HCT116 (cell line): ENCODE measurements around the gene CLEC19A. TPM values are rescaled to one million over a fixed set of nuclear protein-coding genes. Genes with fewer than 3 reads are reported as not detected.

ENCODE experiments used
- ATAC-seq: fragments of 200-7000 bp; cut with Tn5 transposase; 2 replicates; pipeline ENCODE4 v1.9.1; 2020; ENCODE audit warnings: mild to moderate bottlenecking, moderate library complexity
- BruUV-seq: library from RNA; stranded (reverse); fragments of 400-500 nt; replicated peaks from 2 replicates; lab custom pipeline; 2021; lab: Mats Ljungman, UMichigan
- CTCF ChIA-PET: fragments of 300-600 bp; sonication (Branson Sonifier 250); formaldehyde crosslinking; loops from one replicate; lab custom pipeline; 2021; ENCODE audit warnings: antibody characterized with exemption; lab: Charles Lee
- POLR2A ChIA-PET: fragments of 300-600, 350-600 bp; sonication (Branson Sonifier 250); formaldehyde crosslinking; loops from one replicate; lab custom pipeline; 2021; ENCODE audit warnings: antibody characterized with exemption; lab: Charles Lee
- RAD21 ChIA-PET, 2 experiments: fragments of 300-600 bp; sonication (Branson Sonifier 250); formaldehyde crosslinking; loops; one replicate each; lab custom pipeline; 2023; ENCODE audit warnings: low total read pairs in 2 of 2; ENCODE audit not compliant: uncharacterized antibody in 2 of 2, unreplicated experiment in 2 of 2, low non-redundant PET in 1 of 2; lab: Charles Lee
- DNase-seq: peaks from one replicate; pipeline ENCODE4 v3.0.0-alpha.2; 2010; ENCODE audit warnings: low read depth, low spot score
- H2AFZ ChIP-seq: fragments of 200-600 bp; shearing (Covaris generic), sonication (generic); 2 replicates; pipeline ENCODE4 v1.6.1; 2017; ENCODE audit warnings: low read depth, mixed run types, mixed read lengths, antibody characterized with exemption, low read length; ENCODE audit not compliant: poor library complexity, severe bottlenecking
- H3K27ac ChIP-seq: 2 replicates; pipeline ENCODE4 v1.5.1; 2012; ENCODE audit warnings: low read depth, low read length
- H3K27me3 ChIP-seq: fragments of 200-600 bp; sonication (generic); 2 replicates; pipeline ENCODE4 v1.6.1; 2016; ENCODE audit warnings: mixed run types, low read length, mixed read lengths; ENCODE audit not compliant: insufficient read depth
- H3K36me3 ChIP-seq, 2 experiments: fragments of 200-500 bp in 1 of 2; fragments of 200-600 bp in 1 of 2; sonication (Bioruptor generic) in 1 of 2; sonication (generic) in 1 of 2; 2 replicates each; pipeline versions ENCODE4 v1.5.1 to v1.6.1; 2014 to 2016; ENCODE audit warnings: low read length in 2 of 2, inconsistent platforms in 1 of 2, mixed read lengths in 1 of 2, mixed run types in 1 of 2; ENCODE audit not compliant: insufficient read depth in 2 of 2, control insufficient read depth in 1 of 2
- H3K4me1 ChIP-seq, 2 experiments: fragments of 200-600 bp in 1 of 2; sonication (generic) in 1 of 2; 2 replicates each; pipeline versions ENCODE4 v1.5.1 to v1.6.1; 2012 to 2017; ENCODE audit warnings: low read length in 2 of 2, inconsistent platforms in 1 of 2, mild to moderate bottlenecking in 1 of 2, mixed read lengths in 1 of 2, mixed run types in 1 of 2, moderate library complexity in 1 of 2; ENCODE audit not compliant: insufficient read depth in 2 of 2, control insufficient read depth in 1 of 2
- H3K4me2 ChIP-seq: fragments of 200-600 bp; sonication (generic); 2 replicates; pipeline ENCODE4 v1.6.1; 2017; ENCODE audit warnings: mixed run types, low read length, mixed read lengths
- H3K4me3 ChIP-seq, 2 experiments: fragments of 200-600 bp in 1 of 2; sonication (generic) in 1 of 2; replicated peaks in 1 of 2; 2 replicates each; pipeline ENCODE4 v1.5.1; 2011 to 2016; ENCODE audit warnings: low read length in 2 of 2, control low read depth in 1 of 2, low read depth in 1 of 2, mild to moderate bottlenecking in 1 of 2, mixed read lengths in 1 of 2, mixed run types in 1 of 2
- H3K79me2 ChIP-seq: fragments of 200-600 bp; sonication (generic); 2 replicates; pipeline ENCODE4 v1.6.1; 2017; ENCODE audit warnings: mild to moderate bottlenecking, mixed run types, low read length, moderate library complexity, mixed read lengths; ENCODE audit not compliant: insufficient read depth
- H3K9ac ChIP-seq: fragments of 200-600 bp; sonication (generic); 2 replicates; pipeline ENCODE4 v1.6.1; 2016; ENCODE audit warnings: low read length, mixed read lengths
- H3K9me2 ChIP-seq: fragments of 200-600 bp; sonication (generic), shearing (Covaris generic); 2 replicates; pipeline ENCODE4 v1.6.1; 2017; ENCODE audit warnings: mixed run types, mild to moderate bottlenecking, moderate library complexity; ENCODE audit not compliant: insufficient read depth
- H3K9me3 ChIP-seq, 2 experiments: fragments of 200-500 bp in 1 of 2; fragments of 200-600 bp in 1 of 2; sonication (Bioruptor generic) in 1 of 2; sonication (generic) in 1 of 2; 2 replicates each; pipeline ENCODE4 v1.6.1; 2014 to 2017; ENCODE audit warnings: low read length in 2 of 2, mixed read lengths in 2 of 2, inconsistent platforms in 1 of 2, low read depth in 1 of 2, mild to moderate bottlenecking in 1 of 2, mixed run types in 1 of 2, moderate library complexity in 1 of 2; ENCODE audit not compliant: control insufficient read depth in 1 of 2, insufficient read depth in 1 of 2
- H4K20me1 ChIP-seq: fragments of 200-600 bp; sonication (generic), shearing (Covaris generic); 2 replicates; pipeline ENCODE4 v1.6.1; 2017; ENCODE audit warnings: mixed run types, mild to moderate bottlenecking, moderate library complexity; ENCODE audit not compliant: insufficient read depth
- ATF3 ChIP-seq: IDR thresholded peaks from 2 replicates; pipeline ENCODE4 v1.6.1; 2012
- CTCF ChIP-seq, 3 experiments: fragments of 200-600 bp in 1 of 3; sonication (generic) in 1 of 3; IDR thresholded peaks in 2 of 3; conservative IDR thresholded peaks in 1 of 3; 2 replicates each; pipeline ENCODE4 v1.5.1; 2012 to 2017; ENCODE audit warnings: low read depth in 2 of 3, low read length in 2 of 3, antibody characterized with exemption in 1 of 3, borderline replicate concordance in 1 of 3, control low read depth in 1 of 3, mild to moderate bottlenecking in 1 of 3, mixed read lengths in 1 of 3, mixed run types in 1 of 3, moderate library complexity in 1 of 3; ENCODE audit not compliant: insufficient read depth in 1 of 3
- EGR1 ChIP-seq: IDR thresholded peaks from 2 replicates; pipeline ENCODE4 v1.6.1; 2012; ENCODE audit warnings: low read depth
- ELF1 ChIP-seq: IDR thresholded peaks from 2 replicates; pipeline ENCODE4 v1.6.1; 2012; ENCODE audit warnings: low read depth, borderline replicate concordance
- EZH2 ChIP-seq: fragments of 200-600 bp; sonication (generic); IDR thresholded peaks from 2 replicates; pipeline ENCODE4 v1.6.1; 2017; ENCODE audit warnings: antibody characterized with exemption, mixed run types
- EZH2phosphoT487 ChIP-seq: fragments of 200-600 bp; IDR thresholded peaks from 2 replicates; pipeline ENCODE4 v1.6.1; 2018; ENCODE audit warnings: antibody characterized with exemption, borderline replicate concordance
- JUND ChIP-seq: IDR thresholded peaks from 2 replicates; pipeline ENCODE4 v1.6.1; 2012
- MAX ChIP-seq: IDR thresholded peaks from 2 replicates; pipeline ENCODE4 v1.6.1; 2012
- POLR2A ChIP-seq: IDR thresholded peaks from 2 replicates; pipeline ENCODE4 v1.7.0; 2011; ENCODE audit warnings: borderline replicate concordance; ENCODE audit not compliant: insufficient read depth, insufficient read length; ENCODE audit errors: extremely low read depth
- POLR2AphosphoS5 ChIP-seq: IDR thresholded peaks from 2 replicates; pipeline ENCODE4 v1.6.1; 2011; ENCODE audit warnings: mild to moderate bottlenecking, low read depth, low read length, moderate library complexity
- REST ChIP-seq: IDR thresholded peaks from 2 replicates; pipeline ENCODE4 v1.6.1; 2012; ENCODE audit warnings: low read depth
- SIN3A ChIP-seq: IDR thresholded peaks from 2 replicates; pipeline ENCODE4 v1.6.1; 2012; ENCODE audit warnings: low read depth
- SRF ChIP-seq: IDR thresholded peaks from 2 replicates; pipeline ENCODE4 v1.6.1; 2012; ENCODE audit warnings: low read depth
- YY1 ChIP-seq: IDR thresholded peaks from 2 replicates; pipeline ENCODE4 v1.6.1; 2011; ENCODE audit warnings: low read length, low read depth, moderate library complexity, mild to moderate bottlenecking; ENCODE audit not compliant: insufficient replicate concordance; ENCODE audit errors: extremely low read depth
- intact Hi-C: fragments of 100-400 bp; cut with micrococcal nuclease; formaldehyde crosslinking; loops from 2 replicates; pipeline ENCODE4 v1.10.0; 2022
- total RNA-seq: library from RNA; stranded (reverse); gene quantifications from one replicate; pipeline ENCODE4 v1.2.1, GENCODE V29; 2021; ENCODE audit not compliant: unreplicated experiment

CLEC19A gene
- total RNA-seq, 1 experiment from 2014 or later, result not detected

- intact Hi-C loops, result no loop called here
- TF ChIP-seq EZH2 (no peak), POLR2AphosphoS5 (no peak), EZH2phosphoT487 (no peak), ATF3 (no peak), JUND (no peak), MAX (no peak), POLR2A (no peak), SIN3A (no peak)
- Histone ChIP-seq H3K9me2 (no peaks in the 10 kb centered on the region), H3K9me3 (no peaks in the 10 kb centered on the region), H4K20me1 (no peaks in the 10 kb centered on the region), H3K9ac (no peak overlapping the region), H3K36me3 (no peaks in the 10 kb centered on the region), H3K4me2 (no peak overlapping the region), H3K4me3 (no peak overlapping the region), H2AFZ (no peak overlapping the region), H3K4me1 (no peaks in the 10 kb centered on the region), H3K79me2 (no peaks in the 10 kb centered on the region), H3K27ac (no peak overlapping the region), H3K27me3 (no peaks in the 10 kb centered on the region)
- RAD21 ChIA-PET, result no interaction called here
- ATAC-seq, result no peak
- POLR2A ChIA-PET, result no interaction called here
- BruUV-seq, result no TSS peak
- no peak for DNase-seq
- CTCF ChIA-PET, result no interaction called here
These were observed 43.3 kb upstream of the CLEC19A start for GRCh38 chr16:19242186-19242585.

- Histone ChIP-seq H3K9ac (no peak overlapping the region), H3K27me3 (no peaks in the 10 kb centered on the region), H2AFZ (no peak overlapping the region), H3K4me1 (no peaks in the 10 kb centered on the region), H3K36me3 (no peaks in the 10 kb centered on the region), H3K79me2 (no peaks in the 10 kb centered on the region), H3K9me2 (no peaks in the 10 kb centered on the region), H3K4me2 (no peak overlapping the region), H3K27ac (no peak overlapping the region), H3K9me3 (no peaks in the 10 kb centered on the region), H3K4me3 (no peak overlapping the region), H4K20me1 (no peaks in the 10 kb centered on the region)
- DNase-seq, result no peak
- intact Hi-C loops, result no loop called here
- BruUV-seq, result no TSS peak
- POLR2A ChIA-PET, result no interaction called here
- RAD21 ChIA-PET, result no interaction called here
- peak; percentile 49; the same call in 1 of the 2 replicates for ATAC-seq
- TF ChIP-seq EGR1 (no peak), CTCF (IDR thresholded peaks at IDR 0.05 in 2 of 3, conservative IDR thresholded peaks at IDR 0.05 in 1 of 3; ENCODE audit: borderline replicate concordance in 1 of 3, insufficient read depth in 1 of 3, low read depth in 2 of 3, low read length in 2 of 3) (no peak), MAX (no peak), ATF3 (no peak), REST (no peak), YY1 (no peak), ELF1 (no peak), JUND (no peak), SRF (no peak), POLR2A (no peak)
- TF ChIP-seq, all 23 proteins: peak for 0
- CTCF ChIA-PET, result no interaction called here
These were observed 42.5 kb upstream of the CLEC19A start for GRCh38 chr16:19242987-19243575.
